GM10266 (cell line): Measurements from ENCODE around the gene LRRC17.
"Not testable (repeated sequence)": the region's sequence is repeated elsewhere in the genome, so short reads cannot be mapped to it uniquely, and the experiment has no call there.

Source experiments
- DNase-seq: peaks from one replicate; pipeline ENCODE4 v3.0.0; 2012; ENCODE audit errors: extremely low spot score
- CTCF ChIP-seq: IDR thresholded peaks from 2 replicates; pipeline ENCODE4 v1.5.1; 2012; ENCODE audit warnings: mild to moderate bottlenecking, low read depth; ENCODE audit not compliant: control insufficient read depth, insufficient read depth; ENCODE audit errors: missing control alignments

The LRRC17 gene

GRCh38 chr7:102897211-102897631 lies 15.6 kb upstream of the LRRC17 start:
- TF ChIP-seq CTCF = no peak
- DNase-seq = no peak

- no peak for DNase-seq
Observed at GRCh38 chr7:102897856-102898531, 14.8 kb upstream of the LRRC17 start.

GRCh38 chr7:102898532-102898859 lies 14.3 kb upstream of the LRRC17 start:
- DNase-seq = no peak

More at GRCh38 chr7:102897856-102898531, 14.8 kb upstream of the LRRC17 start:
- no peak for TF ChIP-seq CTCF

GRCh38 chr7:102902052-102902451 lies 10.7 kb upstream of the LRRC17 start:
- not testable (repeated sequence) for DNase-seq

More at GRCh38 chr7:102898532-102898859, 14.3 kb upstream of the LRRC17 start:
- TF ChIP-seq CTCF = no peak

- not testable (repeated sequence) for DNase-seq
Observed at GRCh38 chr7:102903576-102903975, 9.2 kb upstream of the LRRC17 start.

DNA sequence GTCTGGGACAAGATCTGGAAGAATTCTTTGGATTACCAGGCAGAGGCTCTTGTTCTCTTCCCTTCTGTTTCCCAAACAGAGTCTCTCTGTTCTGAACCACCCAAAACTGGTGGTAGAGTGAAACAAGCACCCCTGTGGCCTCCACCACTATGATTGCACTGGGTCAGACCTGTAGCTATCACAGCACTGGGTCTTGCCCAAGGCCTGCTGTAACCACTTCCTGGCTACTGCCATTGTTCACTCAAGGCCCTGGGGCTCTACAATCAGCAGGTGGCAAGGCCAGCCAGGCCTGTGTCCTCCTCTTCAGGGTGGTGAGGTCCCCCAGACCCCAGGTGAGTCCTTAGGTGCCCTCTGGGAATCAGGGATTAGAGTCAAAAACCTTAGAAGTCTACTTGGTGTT lies 4.1 kb upstream of the LRRC17 start:
- DNase-seq = no peak
- TF ChIP-seq CTCF = no peak

DNA sequence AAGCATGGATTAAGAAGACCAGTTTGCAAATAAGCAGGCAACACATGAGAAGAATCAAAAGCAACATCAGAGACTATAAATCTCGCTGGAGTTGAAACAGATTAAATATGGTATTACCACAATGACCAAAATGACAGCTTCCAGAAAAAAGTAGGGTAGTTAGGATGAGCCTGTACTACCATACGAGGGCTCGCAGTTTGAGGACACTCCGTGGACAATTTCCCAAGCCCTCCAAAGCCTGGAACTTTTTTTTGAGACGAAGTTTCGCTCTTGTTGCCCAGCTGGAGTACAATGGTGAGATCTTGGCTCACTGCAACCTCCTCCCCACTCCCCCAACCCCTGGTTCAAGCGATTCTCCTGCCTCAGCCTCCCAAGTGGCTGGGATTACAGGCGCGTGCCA lies 1.0 kb downstream of the LRRC17 start:
- TF ChIP-seq CTCF = no peak
- no peak for DNase-seq

GRCh38 chr7:102914585-102914984 lies 1.8 kb downstream of the LRRC17 start:
- no peak for TF ChIP-seq CTCF
- DNase-seq = no peak
